ENCODE data around the gene PCNX2.

The PCNX2 gene

DNA sequence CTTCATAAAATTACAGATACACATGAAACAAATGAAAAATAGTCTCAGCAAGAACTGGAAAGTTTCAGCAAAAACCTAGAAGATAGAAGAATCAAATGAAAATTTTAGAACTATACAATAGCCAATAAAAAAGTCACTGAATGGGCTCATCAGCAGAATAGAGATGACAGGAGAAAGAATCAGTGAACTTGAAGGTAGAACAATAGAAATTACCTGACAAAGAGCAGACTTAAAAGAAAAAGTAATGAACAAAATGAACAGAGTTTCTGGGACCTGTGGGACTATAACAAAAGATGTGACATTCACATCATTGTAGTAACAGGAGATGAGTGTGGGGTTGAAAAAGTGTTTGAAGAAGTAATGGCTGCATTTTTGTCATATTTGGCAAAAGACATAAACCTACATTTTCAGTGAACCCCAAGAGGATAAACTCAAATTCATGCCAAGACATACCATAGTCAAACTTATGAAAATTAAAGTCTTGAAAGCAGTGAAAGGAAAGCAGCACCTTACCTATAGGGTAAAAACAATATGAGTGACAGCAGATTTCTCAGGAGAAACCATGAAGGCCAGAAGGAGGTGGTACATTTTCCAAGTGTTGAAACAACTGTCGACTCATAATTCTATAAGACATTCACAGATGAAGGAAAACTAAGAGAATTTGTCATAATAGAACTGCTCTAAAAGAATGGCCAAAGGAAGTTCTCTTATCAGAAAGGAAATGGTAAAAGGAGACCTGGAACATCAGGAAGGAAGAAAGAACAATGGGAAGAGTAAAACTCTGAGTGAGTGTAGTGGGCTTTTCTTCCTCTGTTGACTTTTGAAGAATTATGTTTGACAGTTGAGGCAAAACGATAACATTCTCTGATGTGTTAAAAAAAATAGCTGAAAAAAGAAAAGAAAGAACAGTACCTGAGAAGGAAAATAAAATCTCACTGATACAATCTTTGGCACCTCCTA lies 321.6 kb downstream of the PCNX2 start:
- H3K9ac ChIP-seq (ENCODE audit: low read depth, low read length) = no peak overlapping the region
- H3K36me3 ChIP-seq (ENCODE audit: insufficient read depth, low read length) = peaks cover 100% of the 10 kb centered on the region

DNA sequence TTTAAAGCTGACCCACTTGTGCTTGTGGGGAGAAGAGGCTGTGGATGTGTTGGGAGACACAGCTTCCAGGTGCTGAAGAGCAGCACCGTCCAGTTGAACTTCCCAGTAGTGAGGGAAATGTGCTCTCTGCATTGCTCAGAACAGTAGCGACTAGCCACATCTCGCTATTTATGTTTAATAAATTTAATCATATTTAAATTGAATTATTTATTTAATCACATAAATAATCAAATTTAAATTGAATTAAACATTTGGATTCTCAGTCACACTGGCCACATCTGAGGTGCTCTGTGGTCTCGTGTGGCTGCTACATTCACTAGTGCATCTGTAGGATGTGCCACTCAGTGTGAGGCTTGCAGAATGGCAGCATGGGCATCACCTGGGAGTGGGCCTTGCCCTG lies 325.0 kb downstream of the PCNX2 start:
- Histone ChIP-seq H3K9me3 (ENCODE audit: insufficient read depth, low read depth, low read length) (peaks cover 5% of the 10 kb centered on the region; the same call in 1 of the 2 replicates), H3K4me3 (ENCODE audit: low read length) (no peak overlapping the region), H3K9ac (ENCODE audit: low read depth, low read length) (no peak overlapping the region), H3K36me3 (ENCODE audit: insufficient read depth, low read length) (peaks cover 95% of the 10 kb centered on the region), H3K4me1 (ENCODE audit: insufficient read depth, low read length) (no peaks in the 10 kb centered on the region), H3K27me3 (ENCODE audit: insufficient read depth, low read length) (no peaks in the 10 kb centered on the region), H3K27ac (ENCODE audit: low read depth, low read length) (no peak overlapping the region)
- 90% methylated on average over 2 of the region's 4 CpGs for WGBS

More for the DNA sequence above, 321.6 kb downstream of the PCNX2 start:
- no peaks in the 10 kb centered on the region for H3K27me3 ChIP-seq (ENCODE audit: insufficient read depth, low read length)
- no peak overlapping the region for H3K4me3 ChIP-seq (ENCODE audit: low read length)
- no peak overlapping the region for H3K27ac ChIP-seq (ENCODE audit: low read depth, low read length)
- peaks cover 5% of the 10 kb centered on the region; the same call in 1 of the 2 replicates for H3K9me3 ChIP-seq (ENCODE audit: insufficient read depth, low read depth, low read length)
- 90% methylated on average over 1 of the region's 2 CpGs for WGBS
- H3K4me1 ChIP-seq (ENCODE audit: insufficient read depth, low read length) = no peaks in the 10 kb centered on the region

DNA sequence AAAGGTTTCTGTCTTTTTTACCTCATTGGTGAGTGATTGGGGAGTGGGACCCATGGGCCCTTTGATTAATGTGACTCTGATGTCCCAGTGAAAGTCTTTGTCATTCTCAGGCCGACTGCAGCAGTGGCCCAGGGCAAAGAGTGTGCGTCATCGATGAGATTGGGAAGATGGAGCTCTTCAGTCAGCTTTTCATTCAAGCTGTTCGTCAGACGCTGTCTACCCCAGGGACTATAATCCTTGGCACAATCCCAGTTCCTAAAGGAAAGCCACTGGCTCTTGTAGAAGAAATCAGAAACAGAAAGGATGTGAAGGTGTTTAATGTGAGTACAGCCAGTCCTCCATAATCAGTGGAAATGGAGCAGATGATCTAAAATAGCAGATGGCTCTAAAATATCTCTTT lies 325.7 kb downstream of the PCNX2 start:
- peaks cover 5% of the 10 kb centered on the region; the same call in 1 of the 2 replicates for H3K9me3 ChIP-seq (ENCODE audit: insufficient read depth, low read depth, low read length)
- peaks cover 92% of the 10 kb centered on the region for H3K36me3 ChIP-seq (ENCODE audit: insufficient read depth, low read length)
- no peak overlapping the region for H3K9ac ChIP-seq (ENCODE audit: low read depth, low read length)
- no peaks in the 10 kb centered on the region for H3K27me3 ChIP-seq (ENCODE audit: insufficient read depth, low read length)
- no peaks in the 10 kb centered on the region for H3K4me1 ChIP-seq (ENCODE audit: insufficient read depth, low read length)
- WGBS = 94% methylated on average over 5 of the region's 5 CpGs
- no peak overlapping the region for H3K27ac ChIP-seq (ENCODE audit: low read depth, low read length)
- H3K4me3 ChIP-seq (ENCODE audit: low read length) = no peak overlapping the region

DNA sequence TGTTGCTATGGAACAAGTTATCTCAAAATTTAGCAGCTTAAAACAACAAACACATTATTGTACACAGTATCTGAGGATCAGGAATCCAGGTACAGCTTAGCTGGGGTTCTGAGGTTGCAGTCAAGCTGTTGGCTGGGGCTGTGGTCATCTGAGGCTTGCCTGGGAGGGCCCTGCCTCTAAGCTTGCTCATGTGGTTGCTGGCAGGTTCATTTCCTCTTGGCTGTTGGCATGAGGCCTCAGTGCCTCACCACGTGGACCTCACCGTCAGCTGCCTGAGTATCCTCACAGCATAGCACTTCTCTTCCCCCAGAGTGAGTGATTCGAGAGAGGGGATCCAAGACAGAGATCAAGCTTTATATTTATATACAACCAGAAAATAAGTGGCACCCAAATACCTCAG lies 326.6 kb downstream of the PCNX2 start:
- Histone ChIP-seq H3K9ac (ENCODE audit: low read depth, low read length) (no peak overlapping the region), H3K9me3 (ENCODE audit: insufficient read depth, low read depth, low read length) (peaks cover 5% of the 10 kb centered on the region; the same call in 1 of the 2 replicates), H3K36me3 (ENCODE audit: insufficient read depth, low read length) (peaks cover 91% of the 10 kb centered on the region), H3K4me3 (ENCODE audit: low read length) (no peak overlapping the region), H3K27ac (ENCODE audit: low read depth, low read length) (no peak overlapping the region), H3K4me1 (ENCODE audit: insufficient read depth, low read length) (no peaks in the 10 kb centered on the region), H3K27me3 (ENCODE audit: insufficient read depth, low read length) (no peaks in the 10 kb centered on the region)
- WGBS = 96% methylated on average over 2 of the region's 3 CpGs

DNA sequence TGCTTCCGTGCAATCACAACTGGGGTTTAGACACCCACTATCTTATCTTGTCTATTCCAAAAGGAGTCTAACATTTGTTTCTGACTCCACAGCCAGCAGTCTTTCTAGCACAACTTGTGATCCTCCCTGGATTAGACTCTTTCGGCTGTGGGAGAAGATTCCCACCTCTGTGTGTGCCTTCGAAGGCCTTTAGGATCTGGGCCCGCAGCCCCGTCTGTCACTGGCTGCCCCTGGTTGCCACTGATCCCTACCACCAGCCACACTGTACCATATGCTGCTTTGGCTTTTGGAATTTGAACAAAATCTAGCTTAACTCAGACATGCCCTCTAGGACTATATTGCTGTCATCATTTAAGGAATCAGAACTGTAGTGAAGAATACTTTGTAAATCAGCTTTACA lies 327.1 kb downstream of the PCNX2 start:
- H3K9ac ChIP-seq (ENCODE audit: low read depth, low read length) = no peak overlapping the region
- WGBS = 98% methylated on average over 5 of the region's 5 CpGs
- H3K4me3 ChIP-seq (ENCODE audit: low read length) = no peak overlapping the region
- no peak overlapping the region for H3K27ac ChIP-seq (ENCODE audit: low read depth, low read length)
- peaks cover 88% of the 10 kb centered on the region for H3K36me3 ChIP-seq (ENCODE audit: insufficient read depth, low read length)
- no peaks in the 10 kb centered on the region for H3K4me1 ChIP-seq (ENCODE audit: insufficient read depth, low read length)
- H3K27me3 ChIP-seq (ENCODE audit: insufficient read depth, low read length) = no peaks in the 10 kb centered on the region
- peaks cover 3% of the 10 kb centered on the region; the same call in 1 of the 2 replicates for H3K9me3 ChIP-seq (ENCODE audit: insufficient read depth, low read depth, low read length)

DNA sequence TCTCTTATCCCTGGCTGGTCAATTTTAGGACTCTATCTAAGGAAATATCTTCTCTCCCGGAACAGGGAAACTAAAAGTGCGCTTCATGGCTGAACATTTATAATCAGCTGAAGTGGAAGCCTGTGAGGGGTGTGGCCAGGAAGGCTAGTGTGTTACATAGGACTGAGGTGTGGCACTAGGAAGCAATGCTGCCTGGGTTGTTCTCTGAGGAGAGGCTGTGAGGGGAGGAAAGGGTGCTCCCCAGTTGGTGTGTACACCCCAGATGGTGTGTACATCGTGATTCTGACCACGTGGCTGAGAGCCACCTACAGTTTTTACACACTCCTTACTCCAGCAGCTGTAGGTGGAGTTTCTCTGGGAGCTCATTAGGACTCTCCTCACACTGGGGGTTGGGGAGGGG lies 328.9 kb downstream of the PCNX2 start:
- Histone ChIP-seq H3K36me3 (ENCODE audit: insufficient read depth, low read length) (peaks cover 80% of the 10 kb centered on the region), H3K27ac (ENCODE audit: low read depth, low read length) (no peak overlapping the region), H3K9ac (ENCODE audit: low read depth, low read length) (no peak overlapping the region)

DNA sequence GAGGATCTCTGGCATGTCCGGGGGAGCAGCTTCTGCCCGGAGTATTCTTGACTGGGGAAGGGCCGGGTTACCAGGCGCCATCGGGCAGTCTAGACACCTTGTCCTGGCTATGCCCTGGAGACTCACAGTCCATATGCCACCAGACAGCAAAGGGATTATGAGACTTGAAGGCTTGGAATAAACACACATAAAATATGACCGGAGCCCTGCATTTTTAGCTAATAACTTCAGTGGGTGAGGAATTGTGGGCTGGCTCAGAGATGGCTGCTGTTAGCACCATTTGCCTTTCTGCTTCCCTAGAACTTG lies 329.7 kb downstream of the PCNX2 start:
- Histone ChIP-seq H3K36me3 (ENCODE audit: insufficient read depth, low read length) (peaks cover 79% of the 10 kb centered on the region), H3K4me1 (ENCODE audit: insufficient read depth, low read length) (no peaks in the 10 kb centered on the region), H3K4me3 (ENCODE audit: low read length) (no peak overlapping the region), H3K27me3 (ENCODE audit: insufficient read depth, low read length) (no peaks in the 10 kb centered on the region), H3K9ac (ENCODE audit: low read depth, low read length) (no peak overlapping the region), H3K9me3 (ENCODE audit: insufficient read depth, low read depth, low read length) (no peaks in the 10 kb centered on the region), H3K27ac (ENCODE audit: low read depth, low read length) (no peak overlapping the region)
- WGBS = 98% methylated on average over 6 of the region's 6 CpGs

More for the DNA sequence above, 328.9 kb downstream of the PCNX2 start:
- Histone ChIP-seq H3K4me1 (ENCODE audit: insufficient read depth, low read length) (no peaks in the 10 kb centered on the region), H3K9me3 (ENCODE audit: insufficient read depth, low read depth, low read length) (no peaks in the 10 kb centered on the region), H3K4me3 (ENCODE audit: low read length) (no peak overlapping the region), H3K27me3 (ENCODE audit: insufficient read depth, low read length) (no peaks in the 10 kb centered on the region)
- WGBS = 93% methylated on average over 4 of the region's 4 CpGs

DNA sequence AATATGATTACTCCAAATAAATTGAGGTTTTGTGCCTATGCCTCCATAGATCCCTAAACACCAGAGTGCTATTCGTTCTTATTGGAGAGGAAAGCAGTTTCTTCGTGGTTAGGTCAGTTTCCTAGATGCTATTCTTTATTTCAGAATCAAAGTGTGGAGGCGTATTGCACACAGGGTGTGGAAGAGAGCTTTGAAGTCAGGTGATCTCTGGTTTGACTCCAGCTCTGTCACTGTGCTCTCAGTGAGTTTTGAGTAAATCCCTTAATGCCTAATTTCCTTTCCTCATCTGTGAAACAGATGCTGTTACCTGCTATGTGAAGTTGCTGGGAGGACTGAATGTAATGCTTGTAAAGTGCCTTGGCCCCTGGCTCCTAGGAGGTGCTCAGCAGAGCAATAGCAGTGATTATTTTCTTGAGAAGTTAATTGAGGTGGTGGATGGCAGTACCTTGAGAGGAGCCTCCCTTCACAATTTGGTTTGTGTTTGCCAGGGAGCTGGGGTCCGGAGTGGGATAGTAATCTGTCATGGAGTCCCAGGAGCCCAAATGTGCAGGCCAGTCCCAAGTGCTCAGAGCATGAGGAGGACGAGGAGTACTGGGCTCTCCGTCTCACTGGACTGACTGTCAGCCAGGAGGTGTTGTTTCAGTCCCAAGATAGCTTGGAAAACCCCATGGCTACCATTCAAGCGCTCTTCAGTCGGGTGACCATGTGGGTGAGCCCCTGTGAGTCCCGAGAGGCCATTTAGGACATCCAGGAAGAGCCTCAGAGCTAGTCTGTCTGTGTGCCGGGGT lies 330.2 kb downstream of the PCNX2 start:
- Histone ChIP-seq H3K27ac (ENCODE audit: low read depth, low read length) (no peak overlapping the region), H3K9ac (ENCODE audit: low read depth, low read length) (no peak overlapping the region), H3K9me3 (ENCODE audit: insufficient read depth, low read depth, low read length) (no peaks in the 10 kb centered on the region), H3K27me3 (ENCODE audit: insufficient read depth, low read length) (no peaks in the 10 kb centered on the region), H3K36me3 (ENCODE audit: insufficient read depth, low read length) (peaks cover 78% of the 10 kb centered on the region), H3K4me3 (ENCODE audit: low read length) (no peak overlapping the region), H3K4me1 (ENCODE audit: insufficient read depth, low read length) (no peaks in the 10 kb centered on the region)
- WGBS = 92% methylated on average over 10 of the region's 10 CpGs

DNA sequence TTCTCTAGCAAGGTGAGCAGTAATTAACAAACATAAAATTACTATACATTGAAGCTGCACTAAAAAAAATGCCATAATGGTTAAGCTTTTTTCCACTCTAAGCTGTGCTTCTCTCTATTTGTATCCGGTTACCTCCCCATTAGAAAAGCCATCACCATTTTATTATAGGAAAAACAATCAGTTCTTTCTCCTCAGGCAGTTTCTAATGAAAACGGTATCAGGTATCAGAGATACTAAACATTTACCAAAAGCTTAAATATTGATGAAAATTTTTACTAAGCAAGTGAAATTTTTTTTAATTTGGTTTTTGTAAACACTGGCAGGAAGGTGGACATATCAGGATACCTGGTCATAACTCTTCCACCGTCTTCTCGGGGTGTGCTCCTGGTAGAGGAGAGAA lies 330.9 kb downstream of the PCNX2 start:
- peaks cover 75% of the 10 kb centered on the region for H3K36me3 ChIP-seq (ENCODE audit: insufficient read depth, low read length)
- no peaks in the 10 kb centered on the region for H3K9me3 ChIP-seq (ENCODE audit: insufficient read depth, low read depth, low read length)
- no peak overlapping the region for H3K9ac ChIP-seq (ENCODE audit: low read depth, low read length)
- no peak overlapping the region for H3K27ac ChIP-seq (ENCODE audit: low read depth, low read length)
- H3K27me3 ChIP-seq (ENCODE audit: insufficient read depth, low read length) = no peaks in the 10 kb centered on the region
- H3K4me1 ChIP-seq (ENCODE audit: insufficient read depth, low read length) = no peaks in the 10 kb centered on the region
- WGBS = 92% methylated on average over 1 of the region's 4 CpGs
- H3K4me3 ChIP-seq (ENCODE audit: low read length) = no peak overlapping the region

DNA sequence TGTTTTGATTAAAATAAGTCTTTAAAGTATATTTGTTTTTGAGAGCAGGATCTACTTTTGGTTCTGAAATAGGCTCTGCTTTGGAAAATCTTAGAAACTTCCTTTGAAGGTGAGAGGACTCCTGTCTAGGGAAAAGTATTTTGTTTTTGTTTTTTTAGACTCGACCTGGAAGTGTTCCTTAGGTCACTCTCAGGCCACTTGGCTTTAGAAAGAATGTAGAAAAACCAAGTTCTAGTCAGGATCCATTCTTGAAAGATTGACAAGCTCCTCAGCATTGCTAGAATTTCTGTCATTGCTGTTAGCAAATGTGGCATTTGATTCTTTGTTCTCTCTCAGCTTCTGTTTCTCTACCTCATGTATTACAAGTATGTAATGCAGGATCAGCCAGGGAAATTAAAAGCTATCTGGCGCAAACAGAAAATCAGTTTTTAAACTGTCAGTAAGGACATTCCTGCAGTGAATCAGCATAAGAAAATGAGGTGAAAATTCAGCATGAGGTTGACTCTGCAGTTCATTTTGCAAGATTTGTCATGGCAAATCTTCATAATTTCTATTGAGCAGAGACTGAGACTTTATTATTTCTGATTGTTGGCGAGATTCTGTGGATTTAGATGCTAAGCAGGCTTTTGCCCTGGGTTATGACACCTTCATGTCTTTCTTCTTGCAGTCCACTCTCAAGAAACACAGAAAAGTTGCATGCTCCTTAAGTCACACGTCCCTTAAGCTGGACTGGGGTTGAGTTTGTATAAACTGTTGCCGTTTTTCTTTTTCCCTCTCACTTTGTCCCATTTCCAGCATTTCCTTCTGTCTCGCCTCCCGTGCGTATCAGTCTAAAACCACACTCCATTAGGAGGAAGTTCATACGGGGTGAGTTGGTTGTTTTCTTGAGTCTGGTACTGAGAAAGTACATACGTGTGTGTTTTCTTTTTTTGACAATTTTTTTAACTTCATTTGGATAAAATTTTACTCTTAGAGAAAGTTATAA lies 332.5 kb downstream of the PCNX2 start:
- Histone ChIP-seq H3K9ac (ENCODE audit: low read depth, low read length) (no peak overlapping the region), H3K27ac (ENCODE audit: low read depth, low read length) (no peak overlapping the region), H3K36me3 (ENCODE audit: insufficient read depth, low read length) (peaks cover 75% of the 10 kb centered on the region), H3K9me3 (ENCODE audit: insufficient read depth, low read depth, low read length) (peaks cover 2% of the 10 kb centered on the region; the same call in 1 of the 2 replicates), H3K4me1 (ENCODE audit: insufficient read depth, low read length) (no peaks in the 10 kb centered on the region), H3K4me3 (ENCODE audit: low read length) (no peak overlapping the region), H3K27me3 (ENCODE audit: insufficient read depth, low read length) (no peaks in the 10 kb centered on the region)
- WGBS = 94% methylated on average over 8 of the region's 10 CpGs
